Occipital lobe (tissue), 2 donors: ENCODE data around the gene PREP. TPM values are rescaled to one million over a fixed set of nuclear protein-coding genes. Genes with fewer than 3 reads are reported as not detected.
"Not testable (repeated sequence)": the region's sequence is repeated elsewhere in the genome, so short reads cannot be mapped to it uniquely, and the experiment has no call there.

Experiments used
- DNase-seq: peaks from one replicate; lab custom pipeline; 2025; lab: John Stamatoyannopoulos, UW
- total RNA-seq: library from RNA; depleted of rRNA; stranded (reverse); fragments of >200 nt; gene quantifications from one replicate; pipeline ENCODE4 v1.2.3, GENCODE V29; 2014

PREP gene
- 25.7 TPM for total RNA-seq

DNA sequence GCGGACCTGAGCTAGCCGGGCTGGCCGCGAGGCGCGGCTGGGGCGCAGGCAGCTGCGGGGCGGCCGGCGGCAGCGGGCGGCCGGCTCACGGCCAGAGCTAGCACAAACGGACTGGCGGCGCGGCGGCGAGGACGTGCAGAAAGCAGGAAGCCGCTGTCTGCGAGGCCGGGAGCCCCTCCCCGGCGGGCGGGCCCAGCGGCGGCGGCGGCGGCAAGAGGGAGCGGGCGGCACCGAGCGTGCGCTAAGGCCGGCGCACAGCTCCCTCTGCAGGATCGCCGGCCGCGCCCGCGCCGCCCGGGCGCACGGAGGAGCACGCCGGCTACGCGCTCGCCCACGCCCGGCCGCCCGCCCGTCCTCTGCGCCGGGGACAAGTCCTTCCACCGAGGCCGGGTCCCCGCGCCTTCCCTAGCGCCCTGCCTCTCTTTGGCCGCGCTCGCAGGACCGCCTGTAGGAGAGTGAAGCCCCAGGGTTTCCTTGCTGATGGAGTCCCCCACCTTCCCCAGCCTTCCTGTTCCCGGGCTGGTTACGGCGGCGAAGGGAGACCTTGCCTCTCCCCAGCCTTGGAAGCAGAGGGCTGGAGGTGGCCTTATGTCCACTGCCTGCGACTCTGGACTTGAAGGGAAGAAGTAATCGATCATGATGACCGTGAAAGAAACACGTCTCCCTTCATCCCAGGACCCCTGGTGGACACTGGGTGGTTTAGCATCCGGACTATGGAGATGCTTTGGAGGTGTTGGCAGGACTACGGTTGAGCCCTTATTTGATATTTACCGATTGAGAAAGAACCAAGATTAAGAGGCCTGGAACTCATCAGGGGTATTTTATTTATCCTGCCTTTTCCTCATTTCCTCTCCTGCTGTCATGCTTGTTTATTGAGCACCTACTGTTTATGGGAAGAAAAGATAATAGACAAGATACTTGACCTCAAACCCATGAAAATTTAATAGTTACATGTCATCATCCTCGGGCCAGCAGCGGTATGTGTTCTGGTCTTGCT is at the start of gene PREP:
PREP (minus strand) TSS at position 144 of the 997 bp plus-strand sequence. CDS start 191 bp downstream, outside the sequence.
- DNase-seq, result peak; percentile 75

GRCh38 chr6:105452376-105452775 is 49.5 kb upstream of the PREP start:
- DNase-seq, result no peak

DNA sequence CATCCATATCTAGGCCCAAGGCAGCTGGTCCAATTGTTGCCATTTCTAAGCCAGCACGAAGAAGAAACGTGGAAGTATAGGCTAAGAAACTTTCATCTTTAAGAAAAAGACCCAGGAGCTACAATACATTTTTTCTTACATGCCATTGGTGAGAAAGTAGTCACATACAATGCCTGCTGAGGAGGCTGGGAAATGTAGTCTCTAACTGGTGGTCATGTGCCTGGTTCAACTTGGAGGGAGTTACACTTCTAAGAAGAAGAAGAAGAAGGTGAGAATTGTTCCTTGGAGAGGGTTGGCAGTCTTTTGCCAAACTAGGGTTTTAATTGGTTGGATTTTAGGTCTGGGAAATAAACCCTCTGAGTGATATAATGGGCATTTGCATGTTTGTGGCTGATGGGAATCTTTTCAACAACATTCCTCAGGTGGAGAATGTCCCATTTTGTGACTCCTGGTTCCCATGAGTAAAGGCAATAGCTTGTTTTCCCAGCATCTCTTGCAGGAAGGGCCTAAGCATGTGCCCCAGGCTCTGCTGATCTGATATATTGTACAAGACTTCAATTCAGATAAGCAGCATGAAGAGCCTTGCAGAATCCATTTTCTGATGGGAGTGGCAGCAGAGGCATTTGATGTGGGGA is 47.0 kb upstream of the PREP start:
- no peak for DNase-seq

GRCh38 chr6:105445481-105445880 is 42.6 kb upstream of the PREP start:
- no peak for DNase-seq

DNA sequence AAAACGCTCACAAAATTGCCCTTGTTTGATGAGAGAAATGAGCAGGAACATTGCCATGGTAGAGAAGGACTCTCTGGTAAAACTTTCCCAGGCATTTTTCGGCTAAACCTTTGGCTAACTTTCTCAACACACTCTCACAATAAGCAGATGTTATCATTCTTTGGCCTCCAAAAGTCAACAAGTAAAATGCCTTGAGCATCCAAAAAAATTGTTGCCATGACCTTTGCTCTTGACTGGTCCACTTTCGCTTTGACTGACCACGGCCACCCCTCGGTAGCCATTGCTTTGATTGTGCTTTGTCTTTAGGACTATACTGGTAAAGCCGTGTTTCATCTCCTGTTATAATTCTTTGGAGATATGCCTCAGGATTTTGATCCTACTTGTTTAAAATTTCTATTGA is 41.1 kb upstream of the PREP start:
- no peak for DNase-seq

GRCh38 chr6:105442369-105442768 is 39.5 kb upstream of the PREP start:
- no peak for DNase-seq

DNA sequence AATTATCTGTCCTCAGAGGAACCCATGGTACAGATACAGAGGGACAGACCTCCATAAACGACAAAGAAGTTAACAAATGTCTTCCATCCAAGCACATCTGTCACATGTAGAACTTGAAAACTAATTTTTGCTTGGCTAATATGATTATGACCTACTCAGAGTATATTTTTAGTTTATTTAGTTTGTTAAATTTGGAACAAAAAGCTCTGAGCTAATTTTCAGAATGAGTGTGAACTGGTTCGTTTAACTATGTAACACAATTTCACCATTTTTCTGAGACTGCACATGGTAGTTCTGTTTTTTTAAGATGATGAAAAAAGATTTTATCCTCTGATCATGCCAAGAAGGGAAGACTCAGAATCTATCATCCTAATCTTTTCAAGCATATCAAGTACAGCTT is 34.4 kb upstream of the PREP start:
- DNase-seq, result no peak

- DNase-seq, result no peak
Observed at GRCh38 chr6:105433723-105434122, 30.8 kb upstream of the PREP start.

DNA sequence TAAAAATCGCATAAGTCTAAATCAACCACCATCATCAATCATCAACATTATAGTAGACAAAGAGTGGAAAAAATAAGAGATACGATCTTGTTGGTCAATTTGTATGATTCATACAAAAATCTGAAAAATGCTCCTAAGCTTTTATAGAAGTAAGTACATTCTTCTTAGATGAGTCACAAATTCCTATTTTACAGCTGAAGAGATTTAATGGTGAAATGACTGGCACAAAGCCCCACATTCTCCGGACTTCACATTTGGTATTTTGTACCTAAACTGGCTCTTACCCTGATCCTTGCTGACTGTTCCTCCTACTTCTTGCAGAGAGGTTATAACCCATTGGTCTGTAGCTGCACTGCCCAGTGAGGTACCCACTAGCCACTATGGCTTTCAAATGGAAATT is 29.9 kb upstream of the PREP start:
- DNase-seq, result no peak

DNA sequence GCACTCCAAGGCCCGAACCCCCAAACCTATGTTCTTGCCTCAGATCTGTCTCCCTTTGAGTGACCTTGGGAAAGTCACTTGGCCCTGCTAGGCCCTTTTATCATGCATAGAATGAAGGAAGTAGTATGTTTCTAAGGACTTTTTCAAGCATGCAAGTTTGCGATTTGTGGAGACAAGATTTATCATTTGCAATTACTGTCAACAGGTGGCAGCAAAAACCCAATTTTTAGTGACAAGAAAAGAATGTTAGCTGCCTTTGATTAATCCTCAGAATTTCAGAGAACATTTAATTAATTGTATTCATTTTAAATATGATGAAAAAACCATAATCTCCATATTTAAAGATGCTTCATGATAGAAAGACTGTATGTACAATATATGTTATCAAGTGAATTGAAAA is 28.3 kb upstream of the PREP start:
- DNase-seq, result no peak

DNA sequence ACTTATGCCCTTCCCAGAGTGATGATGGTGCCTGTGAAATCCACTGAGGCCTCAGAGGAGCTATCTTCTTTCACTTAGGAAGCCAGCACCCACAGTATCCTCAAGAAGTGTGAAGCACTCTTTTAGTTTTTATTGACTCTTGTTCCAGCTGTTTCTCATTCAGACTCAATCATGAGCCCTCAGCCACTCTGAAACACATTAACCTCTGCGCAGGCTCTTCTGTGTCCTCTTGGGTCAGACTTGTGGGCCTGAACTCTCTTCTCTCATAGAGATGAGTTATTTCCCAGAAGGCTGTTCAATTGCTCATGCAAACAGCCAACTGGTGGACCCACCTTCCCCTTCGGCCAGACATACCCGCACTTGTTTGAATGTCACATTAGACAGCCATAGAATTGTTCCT is 27.8 kb upstream of the PREP start:
- DNase-seq, result no peak

DNA sequence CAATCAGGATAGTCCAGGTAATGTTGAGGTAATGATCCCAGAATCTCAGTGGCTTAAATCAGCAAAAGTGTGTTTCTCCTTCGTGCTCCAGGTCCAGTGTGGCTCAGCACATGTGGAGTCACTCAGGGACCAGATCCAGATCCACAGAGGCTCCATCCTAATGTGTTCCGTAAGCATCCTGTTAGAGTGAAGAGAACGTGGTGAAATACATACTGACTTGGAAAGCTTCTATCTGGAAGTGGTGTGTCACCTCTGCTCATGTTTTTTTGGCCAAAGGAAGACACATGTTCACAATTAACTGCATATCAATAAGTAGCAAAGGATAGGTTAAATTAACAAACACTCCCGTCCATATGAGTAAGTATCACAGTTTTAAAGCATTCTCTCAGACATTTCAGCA is 26.8 kb upstream of the PREP start:
- DNase-seq, result no peak

DNA sequence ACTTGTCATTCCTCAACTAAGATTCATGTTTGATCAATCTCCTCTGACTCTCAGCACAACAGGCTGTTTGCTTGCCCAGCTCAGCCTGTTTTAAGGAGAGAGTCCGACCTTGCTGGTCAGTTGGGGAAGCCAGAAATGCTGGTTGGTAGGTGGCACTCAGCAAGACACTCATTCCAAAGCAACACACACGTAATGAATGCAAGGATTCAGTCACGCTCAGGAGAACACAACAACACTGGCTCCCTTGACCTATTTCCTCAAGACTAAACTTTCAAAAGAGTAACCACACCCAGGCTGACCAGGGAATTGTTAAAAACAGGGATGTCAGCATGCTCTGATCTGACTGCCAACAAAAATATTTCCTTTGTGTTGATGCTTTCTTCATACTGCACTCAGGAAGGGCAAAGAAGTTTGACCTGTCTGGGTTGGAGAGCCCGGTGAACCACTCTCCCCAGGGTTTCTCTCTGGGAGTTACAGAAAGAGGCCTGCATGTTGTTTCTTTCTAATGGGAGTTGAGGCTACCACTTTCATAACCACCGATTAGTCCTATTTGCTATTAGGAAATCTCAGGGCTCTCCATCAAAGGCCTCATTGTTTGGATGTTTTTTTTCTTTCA is 25.6 kb upstream of the PREP start:
- no peak for DNase-seq

- no peak for DNase-seq
Observed at GRCh38 chr6:105424175-105424783, 21.4 kb upstream of the PREP start.

DNA sequence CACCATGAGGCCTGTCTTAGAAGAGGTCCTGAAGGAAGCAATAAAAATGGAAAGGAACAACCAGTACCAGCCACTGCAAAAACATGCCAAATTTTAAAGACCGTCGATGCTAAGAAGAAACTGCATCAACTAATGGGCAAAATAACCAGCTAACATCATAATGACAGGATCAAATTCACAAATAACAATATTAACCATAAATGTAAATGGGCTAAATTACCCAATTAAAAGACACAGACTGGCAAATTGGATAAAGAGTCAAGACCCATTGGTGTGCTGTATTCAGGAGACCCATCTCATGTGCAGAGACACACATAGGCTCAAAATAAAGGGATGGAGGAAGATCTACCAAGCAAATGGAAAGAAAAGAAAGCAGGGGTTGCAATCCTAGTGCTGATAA is 14.1 kb upstream of the PREP start:
- DNase-seq, result not testable (repeated sequence)

- no peak for DNase-seq
Observed at GRCh38 chr6:105409734-105410133, 6.9 kb upstream of the PREP start.

DNA sequence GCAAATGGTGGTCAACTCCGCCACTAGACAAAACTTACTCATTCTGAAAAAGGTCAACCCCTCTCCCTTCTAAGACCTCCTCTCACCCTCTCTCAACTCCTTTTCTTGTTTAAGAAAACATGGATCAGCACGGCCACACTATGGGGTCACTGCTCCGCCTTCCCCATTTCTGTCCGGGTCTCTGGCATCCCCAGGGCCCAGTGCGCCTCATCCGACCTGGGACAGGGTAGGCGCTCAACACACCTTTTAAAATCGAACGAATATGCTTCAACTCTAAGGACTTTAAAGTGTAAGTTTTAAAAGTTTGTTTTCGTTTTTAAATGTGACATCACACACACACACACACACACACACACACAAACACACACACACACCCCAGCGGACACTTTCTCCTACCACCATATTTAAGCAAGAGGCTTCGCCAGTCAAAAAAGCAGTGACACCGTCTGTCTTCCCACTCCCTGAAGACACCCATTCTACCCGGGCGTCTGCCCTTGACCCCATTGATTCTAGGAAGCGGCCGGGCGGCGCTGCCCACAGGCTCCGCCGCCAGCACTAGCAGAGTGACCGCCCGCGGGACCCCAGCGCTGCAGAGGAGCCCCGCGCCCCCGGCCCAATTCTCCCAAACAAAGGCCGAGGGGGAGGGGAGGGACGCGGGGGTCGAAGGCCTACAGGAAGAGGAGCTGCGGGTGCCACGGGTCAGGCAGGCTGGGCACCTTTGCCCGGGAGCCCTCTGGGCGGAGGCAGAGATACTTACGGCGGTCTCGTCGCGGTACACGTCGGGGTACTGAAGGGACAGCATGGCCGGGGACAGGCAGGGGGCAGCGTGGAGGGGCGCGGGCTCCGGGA is 568 bp downstream of the PREP start:
- no peak for DNase-seq

DNA sequence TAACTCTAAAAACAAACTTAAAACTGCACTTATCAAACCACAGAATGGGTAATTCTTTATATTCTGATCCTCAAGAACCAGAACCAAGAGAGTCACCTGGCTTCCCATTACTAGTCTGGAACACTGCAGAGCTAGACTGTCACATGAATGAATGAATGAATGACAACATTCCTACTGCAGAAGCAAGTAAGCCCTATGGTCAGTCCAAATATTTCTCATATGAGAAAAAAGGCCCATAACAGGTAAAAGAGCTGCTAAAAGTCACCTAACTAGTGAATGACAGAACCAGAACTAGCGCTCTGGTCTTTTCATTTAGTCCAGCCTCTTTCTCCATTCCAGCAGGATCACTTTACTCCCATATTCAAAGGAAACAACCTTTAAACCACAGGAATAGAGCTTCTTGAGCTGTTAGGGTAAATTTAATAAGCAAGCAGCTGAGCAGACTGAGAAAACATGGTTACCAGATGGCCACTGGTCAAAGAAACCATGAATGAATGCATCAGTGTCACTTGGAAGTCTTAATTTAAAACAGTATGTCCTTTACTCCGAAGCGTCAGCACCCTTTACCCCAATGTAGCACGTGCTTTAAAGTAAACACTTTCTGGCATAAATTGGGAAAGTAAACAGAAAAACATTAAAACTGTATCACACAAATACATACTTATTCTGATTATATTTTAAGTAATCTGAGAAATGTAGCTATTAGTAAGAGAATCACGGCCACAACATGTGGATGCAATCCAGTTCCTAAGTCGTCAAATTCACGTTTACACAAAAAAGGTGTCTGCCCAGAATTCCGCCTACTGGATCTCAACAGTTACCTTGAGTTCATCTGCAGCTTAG is 1.4 kb downstream of the PREP start:
- DNase-seq, result no peak

DNA sequence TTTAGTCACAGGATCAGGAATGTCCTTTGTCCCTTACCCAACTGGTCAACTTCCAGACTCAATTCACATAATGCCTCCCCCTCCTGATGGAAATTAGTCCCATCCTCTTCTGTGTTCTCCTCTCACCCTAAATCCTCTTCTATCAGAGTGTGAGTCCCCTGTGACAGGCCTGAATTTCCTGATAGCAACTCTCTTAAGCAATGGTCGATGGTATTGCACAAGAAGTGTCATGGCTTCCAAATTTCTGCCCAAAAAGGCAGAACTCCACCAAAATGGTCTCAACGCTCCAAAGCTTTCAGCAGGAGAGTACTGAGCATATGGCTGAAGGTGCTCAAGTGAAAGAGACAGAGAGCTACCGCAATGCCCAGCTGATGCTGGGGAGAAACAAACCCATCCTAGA is 2.4 kb downstream of the PREP start:
- no peak for DNase-seq

GRCh38 chr6:105398859-105399258 is 4.0 kb downstream of the PREP start:
- DNase-seq, result no peak
